GM21423 (cell line): Measurements from ENCODE around the gene CUL3.
"Not testable (repeated sequence)": the region's sequence is repeated elsewhere in the genome, so short reads cannot be mapped to it uniquely, and the experiment has no call there.

Source experiments
- ATAC-seq: cut with Tn5 transposase; IDR thresholded peaks from one replicate; pipeline ENCODE4 v1.9.1; 2021; ENCODE audit warnings: mild to moderate bottlenecking, moderate library complexity; ENCODE audit not compliant: unreplicated experiment

Gene CUL3

GRCh38 chr2:224485081-224486014, 99.8 kb downstream of the CUL3 start:
- not testable (repeated sequence) for ATAC-seq

- no peak for ATAC-seq
These were observed 105.3 kb downstream of the CUL3 start for GRCh38 chr2:224479826-224480225.

- ATAC-seq = no peak
These were observed 112.3 kb downstream of the CUL3 start for GRCh38 chr2:224472827-224473226.

- no peak for ATAC-seq
These were observed 113.0 kb downstream of the CUL3 start for GRCh38 chr2:224472137-224472536.

GRCh38 chr2:224469374-224469964, 115.7 kb downstream of the CUL3 start:
- no peak for ATAC-seq

- ATAC-seq = no peak
These were observed 118.8 kb downstream of the CUL3 start for GRCh38 chr2:224466304-224466895.

- no peak for ATAC-seq
These were observed 123.8 kb downstream of the CUL3 start for GRCh38 chr2:224461391-224461790.

- ATAC-seq = no peak
These were observed 127.6 kb downstream of the CUL3 start for GRCh38 chr2:224457408-224458096.

GRCh38 chr2:224453892-224454291, 131.3 kb downstream of the CUL3 start:
- ATAC-seq = no peak

GRCh38 chr2:224449212-224450147, 135.7 kb downstream of the CUL3 start:
- ATAC-seq = no peak

GRCh38 chr2:224448236-224448635, 136.9 kb downstream of the CUL3 start:
- ATAC-seq = no peak

- ATAC-seq = no peak
These were observed 140.4 kb downstream of the CUL3 start for GRCh38 chr2:224444783-224445182.

GRCh38 chr2:224444021-224444420, 141.1 kb downstream of the CUL3 start:
- ATAC-seq = no peak

GRCh38 chr2:224442071-224442967, 142.8 kb downstream of the CUL3 start:
- ATAC-seq = no peak

GRCh38 chr2:224440988-224441387, 144.2 kb downstream of the CUL3 start:
- ATAC-seq = no peak

GRCh38 chr2:224438726-224439125, 146.4 kb downstream of the CUL3 start:
- ATAC-seq = no peak

- ATAC-seq = no peak
These were observed 148.5 kb downstream of the CUL3 start for GRCh38 chr2:224436634-224437033.

GRCh38 chr2:224434618-224435017, 150.5 kb downstream of the CUL3 start:
- ATAC-seq = no peak

- ATAC-seq = no peak
These were observed 151.7 kb downstream of the CUL3 start for GRCh38 chr2:224433442-224433841.
